Vagina (tissue), 2 donors: ENCODE results near the gene DENND1C.

Experiments
- POLR2A ChIP-seq, 2 donors: fragments of 450-650 bp; IDR thresholded peaks; one replicate each; pipeline ENCODE4 v1.6.1; 2017; ENCODE audit warnings: antibody characterized with exemption in 2 of 2, mild to moderate bottlenecking in 2 of 2, moderate library complexity in 2 of 2
- TF ChIP-seq, protein P1 (sequence below), 3 experiments: fragments of 450-650 bp in 2 of 3; fragments of 200-600 bp in 1 of 3; sonication (generic) in 1 of 3; IDR thresholded peaks; one replicate each; pipeline ENCODE4 v1.5.1; 2017 to 2019; ENCODE audit warnings: antibody characterized with exemption in 3 of 3, mild to moderate bottlenecking in 2 of 3, moderate library complexity in 2 of 3

- TF ChIP-seq, protein P1, sequence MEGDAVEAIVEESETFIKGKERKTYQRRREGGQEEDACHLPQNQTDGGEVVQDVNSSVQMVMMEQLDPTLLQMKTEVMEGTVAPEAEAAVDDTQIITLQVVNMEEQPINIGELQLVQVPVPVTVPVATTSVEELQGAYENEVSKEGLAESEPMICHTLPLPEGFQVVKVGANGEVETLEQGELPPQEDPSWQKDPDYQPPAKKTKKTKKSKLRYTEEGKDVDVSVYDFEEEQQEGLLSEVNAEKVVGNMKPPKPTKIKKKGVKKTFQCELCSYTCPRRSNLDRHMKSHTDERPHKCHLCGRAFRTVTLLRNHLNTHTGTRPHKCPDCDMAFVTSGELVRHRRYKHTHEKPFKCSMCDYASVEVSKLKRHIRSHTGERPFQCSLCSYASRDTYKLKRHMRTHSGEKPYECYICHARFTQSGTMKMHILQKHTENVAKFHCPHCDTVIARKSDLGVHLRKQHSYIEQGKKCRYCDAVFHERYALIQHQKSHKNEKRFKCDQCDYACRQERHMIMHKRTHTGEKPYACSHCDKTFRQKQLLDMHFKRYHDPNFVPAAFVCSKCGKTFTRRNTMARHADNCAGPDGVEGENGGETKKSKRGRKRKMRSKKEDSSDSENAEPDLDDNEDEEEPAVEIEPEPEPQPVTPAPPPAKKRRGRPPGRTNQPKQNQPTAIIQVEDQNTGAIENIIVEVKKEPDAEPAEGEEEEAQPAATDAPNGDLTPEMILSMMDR (IDR thresholded peaks at IDR 0.05): no peak
- TF ChIP-seq POLR2A (IDR thresholded peaks at IDR 0.05): no peak
Observed at GRCh38 chr19:6471076-6471475, 10.5 kb downstream of the DENND1C start.
